Panc1 (cell line): ENCODE measurements around the gene PILRA.

Experiments used
- CTCF ChIP-seq: fragments of 450-650 bp; IDR thresholded peaks from 2 replicates; pipeline ENCODE4 v1.5.1; 2017; ENCODE audit warnings: mild to moderate bottlenecking
- POLR2AphosphoS5 ChIP-seq: IDR thresholded peaks from 2 replicates; pipeline ENCODE4 v1.6.1; 2012; ENCODE audit warnings: mild to moderate bottlenecking, low read depth, low read length, moderate library complexity
- REST ChIP-seq, 2 experiments: IDR thresholded peaks; 2 replicates each; pipeline ENCODE4 v1.6.1; 2011 to 2012; ENCODE audit warnings: low read depth in 2 of 2, control low read depth in 1 of 2, low read length in 1 of 2, mild to moderate bottlenecking in 1 of 2, moderate library complexity in 1 of 2; ENCODE audit not compliant: insufficient read depth in 1 of 2
- SIN3A ChIP-seq: IDR thresholded peaks from 2 replicates; pipeline ENCODE4 v1.6.1; 2012; ENCODE audit warnings: low read depth, mild to moderate bottlenecking, low read length, moderate library complexity, borderline replicate concordance; ENCODE audit not compliant: insufficient read depth
- TCF7L2 ChIP-seq: IDR thresholded peaks from 2 replicates; pipeline ENCODE4 v1.6.1; 2011; ENCODE audit warnings: mild to moderate bottlenecking, low read depth, low read length, inconsistent platforms

GRCh38 chr7:100372694-100373093 is 593 bp upstream of the PILRA start:
- TF ChIP-seq CTCF = no peak
- no peak for TF ChIP-seq REST (IDR thresholded peaks at IDR 0.05; ENCODE audit: insufficient read depth in 1 of 2, low read depth in 2 of 2, low read length in 1 of 2)
- no peak for TF ChIP-seq POLR2AphosphoS5
- TF ChIP-seq SIN3A = no peak
- TF ChIP-seq TCF7L2 = no peak
